Measurements from ENCODE around the gene MTHFD1L. TPM values are rescaled to one million over a fixed set of nuclear protein-coding genes. Genes with fewer than 3 reads are reported as not detected.

MTHFD1L gene
- total RNA-seq, 5 donors from 2014 or later (not counting 1 experiment from before 2014, with no cell fraction given) = 9.3 to 34.2 (median 26.7) TPM

DNA sequence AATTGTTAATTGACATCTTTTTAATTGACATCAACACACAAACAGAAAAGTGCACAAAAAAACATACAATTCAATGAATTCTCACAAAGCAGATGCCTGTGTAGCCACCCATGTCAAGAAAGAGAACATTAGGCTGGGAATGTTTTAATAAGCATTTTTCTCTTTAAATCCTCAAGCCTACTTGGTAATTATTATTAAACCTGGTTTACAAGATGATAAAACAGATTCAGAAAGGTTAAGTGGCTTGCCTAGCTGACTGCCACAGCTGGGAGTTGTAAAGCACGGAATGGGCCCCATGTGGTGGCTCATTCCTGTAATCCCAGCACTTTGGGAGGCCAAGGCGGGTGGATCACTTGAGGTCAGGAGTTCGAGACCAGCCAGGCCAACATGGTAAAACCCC is 284.3 kb downstream of the MTHFD1L start:
- H3K27ac ChIP-seq (ENCODE audit: low read length) = no peak overlapping the region
- ChIA-PET POLR2A (no interaction called here), CTCF (no interaction called here)
- Mint-ChIP-seq H3K4me1 (no peaks in the 10 kb centered on the region), H3K4me3 (no peak overlapping the region), H3K27me3 (peaks cover 4 to 24% of the 10 kb centered on the region in 2 donors), H3K36me3 (no peaks in the 10 kb centered on the region), H3K27ac (no peak overlapping the region), H3K9me3 (peaks cover 0 to 4% (median 0%) of the 10 kb centered on the region in 3 donors)
- peaks cover 0 to 7% of the 10 kb centered on the region in 2 experiments for H3K27me3 ChIP-seq (replicated peaks in 1 of 2; ENCODE audit: control insufficient read depth in 2 of 2, extremely low read depth in 1 of 2, insufficient read depth in 2 of 2, low read length in 1 of 2)
- no peaks in the 10 kb centered on the region for H3K9me3 ChIP-seq
- ATAC-seq (replicated peaks in 1 of 4) (no peak), DNase-seq (no peak)
- H3K4me3 ChIP-seq (ENCODE audit: control insufficient read depth in 1 of 2, extremely low read depth in 1 of 2, low read length in 1 of 2) = no peak overlapping the region
- H3K4me1 ChIP-seq (ENCODE audit: control insufficient read depth in 1 of 2, extremely low read depth in 1 of 2, insufficient read depth in 2 of 2, low read length in 2 of 2) = no peaks in the 10 kb centered on the region
- 85% methylated on average over 2 of the region's 3 CpGs for WGBS (ENCODE audit: insufficient coverage)
- no peaks in the 10 kb centered on the region for H3K36me3 ChIP-seq (ENCODE audit: control insufficient read depth in 2 of 2, extremely low read depth in 1 of 2, insufficient read depth in 1 of 2, low read length in 1 of 2)
